HL-60/S4 treated with retinoic acid at 250 ng/mL for 4 days and 3 days (cell line): ENCODE measurements around the gene FABP6.

ENCODE experiments used
- in situ Hi-C: fragments of 300-500 bp; cut with MboI; formaldehyde crosslinking; loops from 2 replicates; pipeline ENCODE4 v1.7.0; 2022; ENCODE audit warnings: low sequenced_read_pairs

Gene FABP6

DNA sequence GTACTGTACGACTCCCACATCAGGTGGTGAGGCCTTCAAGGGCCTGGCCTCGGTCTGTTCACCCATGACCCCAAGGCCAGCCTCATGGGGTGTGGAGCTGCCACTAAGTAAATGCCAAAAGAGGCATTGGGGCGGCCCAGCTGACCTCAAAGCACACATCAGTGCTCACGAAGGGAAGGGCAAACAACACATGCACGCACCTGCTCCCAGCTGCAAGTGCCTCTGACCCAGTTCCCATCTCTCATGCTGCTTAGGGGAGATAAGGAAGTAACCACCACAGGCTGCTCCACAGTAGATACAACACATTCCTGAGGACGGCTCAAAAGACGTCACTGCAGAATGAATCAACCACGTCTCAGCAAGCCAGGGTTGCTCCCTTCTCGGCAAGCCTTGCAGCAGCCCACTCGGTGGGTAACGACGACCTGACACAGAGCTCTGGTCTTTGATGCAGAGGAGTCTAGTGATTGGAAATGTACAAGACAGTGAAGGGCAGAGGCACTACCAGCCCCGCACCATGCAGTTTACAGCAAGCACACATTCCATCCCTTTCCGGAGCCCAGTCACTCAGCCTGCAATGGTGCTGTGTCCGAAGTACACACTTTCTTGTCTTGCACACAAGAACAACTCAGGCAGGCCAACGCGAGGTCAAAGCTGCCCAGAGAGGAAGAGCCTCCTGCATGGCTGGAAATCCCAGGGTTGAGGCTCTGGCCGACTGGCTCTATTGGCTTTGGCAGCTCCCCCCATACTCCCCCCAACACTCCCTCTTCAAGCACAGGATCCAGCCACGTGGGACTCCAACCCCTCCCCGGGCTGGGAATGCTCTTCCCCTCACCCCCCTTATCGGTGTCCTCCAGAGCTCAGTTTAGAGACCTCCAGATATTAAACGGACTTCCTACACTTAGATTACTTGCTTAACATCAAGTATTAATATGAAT, 31.8 kb downstream of the FABP6 start:
- in situ Hi-C loops = no loop called here

DNA sequence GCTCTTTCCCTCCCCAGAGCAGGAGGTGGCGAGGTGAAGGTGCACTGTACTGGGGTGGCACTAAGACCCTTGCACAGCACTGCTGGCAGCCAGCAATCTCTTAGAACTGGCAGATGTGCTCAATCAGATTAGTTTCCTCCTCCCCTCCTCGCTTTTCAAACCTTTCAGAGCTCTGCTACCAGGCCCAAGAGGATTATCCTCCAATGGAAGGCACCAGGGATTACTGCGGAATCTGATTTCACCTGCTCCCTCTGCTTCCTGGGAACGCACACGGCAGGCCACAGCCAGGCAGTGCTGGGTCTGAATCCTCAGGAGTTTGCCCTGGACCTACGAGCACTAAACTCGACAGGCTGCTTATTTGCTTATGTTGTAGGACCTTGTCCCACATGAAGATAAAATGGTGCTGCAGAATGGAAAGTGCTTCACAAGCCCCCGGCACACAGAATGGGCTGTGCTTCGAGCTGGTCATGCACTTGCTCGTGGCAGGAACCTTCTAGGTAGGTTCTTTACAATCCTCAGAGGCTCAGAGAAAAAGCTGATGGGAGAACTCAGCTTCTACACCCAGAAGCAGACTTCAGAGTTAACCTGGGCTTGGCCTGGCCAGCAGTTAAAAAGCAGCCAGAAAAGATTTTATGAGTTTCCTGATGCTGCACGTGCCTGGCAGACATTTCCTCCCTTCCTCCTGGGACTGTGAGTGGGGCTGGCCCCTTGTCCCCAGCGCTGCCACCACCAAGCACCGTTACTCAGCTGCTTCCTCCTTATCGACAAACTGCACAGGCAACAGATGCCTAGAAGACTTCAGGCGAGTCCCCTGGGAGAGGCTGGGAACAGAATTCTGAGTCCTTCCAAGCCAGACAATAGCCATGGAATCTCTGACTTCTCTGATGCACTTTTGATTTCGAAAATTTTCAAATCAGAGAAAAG, 33.1 kb downstream of the FABP6 start:
- in situ Hi-C loops = no loop called here

DNA sequence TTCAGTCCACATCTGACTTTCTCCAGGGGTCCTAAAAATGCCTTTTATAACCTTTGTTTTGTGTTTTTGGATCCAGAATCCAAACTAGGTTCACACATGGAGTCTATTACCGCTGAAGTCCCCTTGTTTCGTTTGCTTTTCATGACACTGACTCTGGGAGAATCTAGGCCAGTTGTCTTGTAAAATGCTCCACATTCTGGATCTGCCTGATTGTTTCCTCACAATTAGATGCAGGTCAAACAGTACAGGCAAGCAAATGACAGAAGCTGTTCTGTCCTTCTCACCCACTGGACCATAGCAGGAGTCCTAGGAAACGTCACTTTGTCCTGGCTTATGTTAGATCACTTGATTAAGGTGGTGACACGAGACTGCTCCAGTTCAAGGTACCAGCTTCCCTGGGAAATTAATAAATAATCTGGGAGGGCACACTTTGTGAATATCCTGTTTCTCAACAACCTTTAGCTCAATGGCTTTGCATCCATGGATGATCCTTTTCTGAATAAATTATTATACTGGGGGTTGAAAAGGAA, 34.1 kb downstream of the FABP6 start:
- in situ Hi-C loops = no loop called here

DNA sequence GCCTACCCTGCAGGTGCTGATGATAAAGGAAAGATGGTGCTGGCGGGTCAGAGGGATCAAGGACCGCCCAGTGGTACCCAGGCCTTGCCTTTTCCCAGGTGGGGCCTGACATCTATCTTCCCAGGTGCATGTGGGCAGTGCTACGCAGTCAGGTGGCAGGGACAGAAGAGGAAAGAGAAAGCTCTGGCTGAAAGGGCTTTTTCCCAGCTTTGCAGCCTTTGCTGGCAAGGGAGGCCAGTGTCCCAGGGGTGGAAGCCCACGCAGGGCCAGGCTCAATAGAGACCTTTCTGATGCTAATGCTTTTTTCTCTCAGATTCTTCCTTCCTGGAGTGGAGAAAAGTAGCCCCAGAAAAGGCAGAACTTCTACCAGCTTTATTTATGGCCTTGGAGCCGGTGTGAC, 36.7 kb downstream of the FABP6 start:
- in situ Hi-C loops = no loop called here

- in situ Hi-C loops = no loop called here
These were observed 37.5 kb downstream of the FABP6 start for GRCh38 chr5:160266752-160267345.

GRCh38 chr5:160268121-160268520, 38.8 kb downstream of the FABP6 start:
- in situ Hi-C loops = no loop called here

DNA sequence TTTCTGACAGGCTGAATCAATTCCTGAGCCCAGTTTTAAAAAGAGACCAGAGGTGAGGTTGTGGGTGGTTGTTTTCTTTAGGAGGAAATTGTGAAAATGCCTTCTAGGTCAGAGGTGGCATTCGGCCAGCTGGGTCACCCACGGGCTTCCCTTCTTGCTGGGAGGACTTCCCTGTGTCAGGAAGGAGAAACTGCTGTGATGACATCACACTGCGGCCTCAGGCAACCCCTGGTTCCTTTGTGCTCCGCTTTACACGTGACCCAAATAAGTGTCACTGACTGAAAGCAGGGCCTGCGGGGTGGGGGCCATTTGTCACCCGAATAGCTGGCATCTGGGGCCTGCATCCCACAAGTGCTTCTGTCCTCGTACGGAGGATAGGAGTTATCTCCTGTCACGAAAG, 39.7 kb downstream of the FABP6 start:
- in situ Hi-C loops = no loop called here

DNA sequence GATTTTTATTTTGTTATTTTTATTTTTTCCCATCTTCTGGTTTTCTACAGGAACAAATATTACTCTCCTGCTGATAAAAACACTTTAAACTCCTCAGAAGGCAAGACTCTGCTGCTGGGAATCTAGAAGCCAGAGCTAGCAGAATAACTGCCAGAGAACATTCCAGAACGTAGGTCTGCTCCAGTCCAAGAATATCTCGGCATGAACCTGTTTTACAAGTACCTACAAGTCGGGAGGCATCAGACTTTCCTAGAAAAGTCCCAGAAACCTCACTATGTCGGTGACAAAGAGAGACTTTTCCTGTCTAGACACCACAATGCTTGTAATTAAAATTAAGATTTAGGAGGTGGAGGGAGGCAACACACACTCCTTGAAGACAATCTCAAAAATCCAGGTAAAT, 41.4 kb downstream of the FABP6 start:
- in situ Hi-C loops = no loop called here

- in situ Hi-C loops = no loop called here
These were observed 42.1 kb downstream of the FABP6 start for GRCh38 chr5:160271396-160271795.

GRCh38 chr5:160271836-160272235, 42.5 kb downstream of the FABP6 start:
- in situ Hi-C loops = no loop called here

GRCh38 chr5:160272264-160272663, 43.0 kb downstream of the FABP6 start:
- in situ Hi-C loops = no loop called here

GRCh38 chr5:160272889-160273288, 43.6 kb downstream of the FABP6 start:
- in situ Hi-C loops = no loop called here

DNA sequence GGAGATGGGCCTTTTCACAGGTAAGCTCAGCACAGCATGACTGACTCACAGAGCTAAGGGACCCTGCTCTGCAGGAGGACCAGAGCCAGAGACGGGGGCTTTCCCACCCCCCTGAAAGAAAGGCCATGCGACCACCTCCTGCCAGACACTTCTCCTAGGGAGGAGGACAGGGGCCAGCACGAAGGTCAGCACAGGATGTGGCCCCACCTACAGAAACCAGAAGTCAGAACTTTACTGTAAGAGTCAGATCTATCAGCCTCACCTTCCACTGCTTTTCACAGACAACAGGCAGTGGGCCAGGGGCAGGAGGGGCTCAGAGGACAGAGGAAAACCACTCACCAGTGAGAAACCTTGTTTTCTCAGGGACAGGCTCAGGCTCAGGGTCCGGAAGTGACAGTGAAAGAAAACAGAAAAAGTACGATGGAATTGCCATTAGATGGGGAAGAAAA, 45.2 kb downstream of the FABP6 start:
- in situ Hi-C loops = no loop called here

DNA sequence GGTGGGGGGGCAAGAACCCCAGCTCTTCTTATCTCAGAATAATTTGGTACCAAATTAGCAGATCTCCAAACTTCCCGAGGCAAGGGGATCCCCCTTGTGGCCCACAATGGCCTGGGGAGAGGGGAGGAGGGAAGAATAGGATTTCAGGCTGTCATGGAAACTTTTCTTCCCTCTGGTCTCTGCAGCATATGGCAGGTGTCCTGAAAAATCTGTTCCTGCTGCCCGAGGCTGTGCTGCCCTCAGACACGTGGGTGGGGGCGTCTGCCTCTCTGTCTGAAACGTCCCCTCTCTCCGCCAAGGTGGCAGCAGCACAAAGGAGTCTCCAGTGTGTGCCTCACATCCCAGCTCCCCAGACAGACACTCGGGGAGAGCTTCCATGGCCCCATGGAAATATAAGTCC, 49.0 kb downstream of the FABP6 start:
- in situ Hi-C loops = no loop called here

GRCh38 chr5:160280384-160281095, 51.2 kb downstream of the FABP6 start:
- in situ Hi-C loops = no loop called here

GRCh38 chr5:160281275-160281674, 52.0 kb downstream of the FABP6 start:
- in situ Hi-C loops = no loop called here

- in situ Hi-C loops = no loop called here
These were observed 55.1 kb downstream of the FABP6 start for GRCh38 chr5:160284291-160284873.

GRCh38 chr5:160285316-160285715, 56.0 kb downstream of the FABP6 start:
- in situ Hi-C loops = no loop called here

GRCh38 chr5:160286947-160287346, 57.6 kb downstream of the FABP6 start:
- in situ Hi-C loops = no loop called here
